Measurements from ENCODE around the gene TEX53.

TEX53 gene

DNA sequence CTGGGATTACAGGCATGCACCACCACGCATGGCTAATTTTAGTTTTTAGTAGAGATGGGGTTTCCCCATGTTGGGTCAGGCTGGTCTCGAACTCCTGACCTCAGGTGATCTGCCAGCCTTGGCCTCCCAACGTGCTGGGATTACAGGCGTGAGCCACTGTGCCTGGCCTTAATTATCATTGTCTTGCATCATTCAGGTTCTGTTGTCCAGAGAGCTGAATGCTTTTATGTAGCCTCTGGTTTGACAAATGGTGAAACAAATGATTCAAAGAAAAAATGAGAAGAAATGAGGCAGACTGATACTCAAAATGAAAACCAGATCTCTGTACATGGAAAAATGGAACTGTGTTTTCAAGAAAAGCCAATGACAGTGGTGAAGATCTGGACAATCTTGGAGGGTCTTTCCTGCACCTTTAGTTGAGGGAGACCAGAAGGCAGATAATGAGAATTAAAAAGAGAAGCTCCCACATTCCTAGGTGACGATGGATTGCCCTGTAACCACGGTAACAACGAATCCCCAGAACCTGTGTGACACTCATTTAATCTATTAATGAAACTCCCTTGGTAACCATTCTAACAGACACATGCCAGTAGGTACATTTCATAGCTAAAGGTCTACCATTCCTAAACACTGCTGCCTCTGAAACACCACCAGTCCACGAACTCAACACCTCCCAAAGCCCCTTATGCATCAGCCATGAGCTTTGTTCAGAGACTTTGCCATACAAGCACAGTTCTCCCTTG is 22.8 kb upstream of the TEX53 start:
- in situ Hi-C loops (cut with HindIII; ENCODE audit: low sequenced_read_pairs): no loop called here

DNA sequence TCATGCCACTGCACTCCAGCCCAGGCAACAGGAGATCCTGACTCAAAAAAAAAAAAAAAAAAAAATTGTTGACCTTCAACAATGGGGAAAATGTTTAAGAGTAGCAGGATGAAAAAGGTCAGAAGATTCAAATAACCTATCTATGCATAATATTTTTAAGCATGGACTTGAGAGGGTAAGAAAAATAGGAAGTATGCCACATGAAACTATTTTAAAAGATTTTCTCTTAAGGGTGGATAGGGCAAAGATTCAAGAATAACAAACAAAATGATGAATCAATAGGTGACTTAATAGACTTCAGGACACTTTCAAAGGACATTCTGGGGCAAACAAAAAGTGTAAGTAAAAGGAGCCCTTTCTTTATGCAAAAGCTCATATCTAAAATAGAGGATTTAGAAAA is 21.2 kb upstream of the TEX53 start:
- in situ Hi-C loops (cut with HindIII; ENCODE audit: low sequenced_read_pairs): no loop called here

DNA sequence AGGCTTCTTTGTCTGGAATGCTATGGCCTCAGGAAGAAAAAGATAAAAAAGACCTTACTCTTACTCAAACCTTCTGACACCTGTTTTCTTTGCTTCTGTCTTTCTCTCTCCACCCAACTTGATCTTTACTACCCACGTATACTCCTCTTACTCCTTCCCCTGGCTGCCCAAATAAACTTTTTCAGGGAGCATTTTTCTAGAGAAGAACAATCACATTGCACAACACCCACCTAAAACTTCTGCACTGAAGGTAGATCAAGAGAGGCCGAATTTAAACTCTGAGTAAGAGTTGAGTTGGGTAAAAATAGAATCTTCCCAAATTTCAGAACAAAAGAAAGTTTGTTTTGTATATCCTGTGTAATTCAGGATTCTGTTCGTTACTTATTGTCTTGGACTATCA is 20.5 kb upstream of the TEX53 start:
- in situ Hi-C loops (cut with HindIII; ENCODE audit: low sequenced_read_pairs): no loop called here

DNA sequence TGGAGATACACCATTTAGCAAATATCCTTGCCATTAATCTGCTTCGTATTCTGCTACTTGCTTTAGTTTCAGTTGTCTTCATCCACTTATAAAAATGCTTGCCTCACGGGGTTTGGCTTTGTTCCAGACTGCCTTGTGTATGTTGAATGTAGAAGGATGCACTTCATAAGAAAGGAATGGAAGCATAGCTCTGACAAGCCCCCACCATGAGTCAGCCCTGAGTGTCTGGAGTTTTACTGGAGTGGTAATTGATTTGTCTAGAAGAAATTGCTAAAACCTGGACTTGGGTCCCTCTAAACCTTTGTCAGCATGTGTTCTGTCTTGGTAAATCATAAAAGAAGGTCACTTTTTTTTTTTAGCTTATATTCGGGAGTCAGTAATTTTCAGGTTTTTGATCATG is 19.8 kb upstream of the TEX53 start:
- in situ Hi-C loops (cut with HindIII; ENCODE audit: low sequenced_read_pairs): no loop called here

DNA sequence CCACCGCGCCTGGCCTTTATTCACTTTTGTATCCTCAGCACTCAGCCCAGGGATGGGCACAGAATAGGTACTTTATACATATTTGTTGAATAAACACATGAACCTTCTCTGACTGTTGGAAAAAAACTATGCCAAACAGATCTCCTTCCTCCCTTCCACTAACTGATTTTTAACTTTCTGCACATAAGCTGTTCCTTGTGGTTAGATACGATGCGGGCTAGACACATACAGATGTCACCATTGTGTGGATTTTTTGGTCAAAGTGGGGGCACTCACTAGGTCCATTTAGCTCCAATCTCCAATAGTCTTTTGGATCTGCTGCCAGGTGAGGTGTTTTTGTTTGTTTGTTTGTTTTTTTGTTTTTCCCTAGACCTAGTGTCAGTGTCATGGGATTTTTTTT is 19.3 kb upstream of the TEX53 start:
- in situ Hi-C loops (cut with HindIII; ENCODE audit: low sequenced_read_pairs): no loop called here

DNA sequence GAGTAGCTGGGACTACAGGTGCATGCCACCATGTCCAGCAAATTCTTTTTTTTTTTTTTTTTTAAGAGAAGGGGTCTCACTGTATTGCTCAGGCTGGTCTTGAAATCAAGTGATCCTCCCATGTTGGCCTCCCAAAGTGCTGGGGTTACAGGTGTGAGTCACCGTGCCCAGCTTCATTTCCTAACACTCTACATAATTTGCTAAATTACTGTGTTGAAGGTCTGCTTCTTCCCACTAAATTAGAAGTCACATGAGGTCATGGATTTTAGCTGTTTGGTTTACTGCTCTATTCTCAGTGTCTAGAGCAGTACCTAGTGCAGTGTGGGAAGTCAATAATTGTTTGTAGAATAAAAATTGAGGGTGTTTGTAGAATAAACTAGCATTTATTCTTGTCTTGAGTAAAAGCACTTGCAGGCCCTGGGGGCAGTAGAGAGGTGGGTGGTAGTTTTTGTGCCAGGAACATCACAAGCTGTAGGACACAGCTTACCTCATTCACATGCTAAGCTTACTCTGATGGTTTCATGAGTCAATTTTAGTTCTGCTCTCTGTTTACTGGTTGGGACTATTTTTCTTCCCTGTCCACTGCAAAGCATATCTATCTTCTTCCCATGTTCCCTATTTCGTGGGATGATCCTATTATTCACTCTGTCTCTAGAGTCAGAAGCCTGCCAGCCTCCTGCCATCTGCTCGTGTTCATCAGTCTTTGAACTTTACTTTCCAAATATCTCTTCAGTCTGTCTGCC is 17.4 kb upstream of the TEX53 start:
- in situ Hi-C loops (cut with HindIII; ENCODE audit: low sequenced_read_pairs): no loop called here

DNA sequence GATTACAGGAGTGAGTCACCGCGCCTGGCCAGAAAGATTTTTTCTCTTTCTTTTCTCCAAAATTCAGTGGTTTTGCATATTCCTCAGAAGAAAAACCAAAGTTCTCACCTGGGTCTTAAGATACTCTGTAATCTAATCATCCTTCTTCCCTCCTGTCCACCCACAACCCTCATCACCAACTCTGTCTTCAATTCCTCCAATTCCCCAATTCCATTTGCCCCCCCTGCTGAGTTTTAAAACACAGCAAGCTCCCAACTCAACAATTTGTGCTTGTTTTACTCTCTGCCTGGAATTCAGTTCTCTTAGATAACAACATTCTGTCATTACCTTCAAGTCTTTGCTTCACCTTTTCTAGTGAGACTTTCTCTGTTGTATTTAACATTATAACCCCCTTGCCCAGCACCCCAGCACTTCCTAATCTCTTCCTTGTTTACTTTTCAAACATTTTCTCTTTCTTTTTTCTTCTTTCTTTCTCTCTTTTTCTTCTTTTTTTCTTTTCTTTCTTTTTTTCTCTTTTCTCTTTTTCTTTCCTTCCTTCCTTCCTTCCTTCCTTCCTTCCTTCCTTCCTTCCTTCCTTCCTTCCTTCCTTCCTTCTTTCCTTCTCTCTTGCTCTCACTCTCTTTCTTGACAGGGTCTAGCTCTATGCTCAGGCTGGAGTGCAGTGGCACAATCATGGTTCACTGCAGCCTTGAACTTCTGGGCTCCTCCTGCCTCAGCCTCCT is 16.6 kb upstream of the TEX53 start:
- in situ Hi-C loops (cut with HindIII; ENCODE audit: low sequenced_read_pairs): no loop called here

DNA sequence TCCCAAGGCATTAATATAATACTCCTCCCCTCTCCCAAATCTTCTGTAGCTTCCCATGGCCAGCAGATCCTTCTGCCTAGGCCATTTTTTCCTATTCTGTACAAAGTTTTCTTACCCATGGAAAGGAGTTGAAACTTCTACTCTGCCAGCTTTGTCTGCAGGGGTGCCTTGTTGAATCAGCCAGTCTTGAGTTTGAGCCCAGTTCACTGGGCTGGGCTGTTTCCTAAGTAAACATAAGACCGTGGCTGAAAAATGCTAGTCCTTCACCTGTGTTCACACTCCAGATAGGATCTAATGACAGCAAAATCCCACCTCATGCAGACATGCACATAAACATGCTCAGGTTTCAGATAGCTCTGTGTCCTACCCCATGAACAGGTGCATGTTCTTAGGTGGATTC is 14.0 kb upstream of the TEX53 start:
- in situ Hi-C loops (cut with HindIII; ENCODE audit: low sequenced_read_pairs): no loop called here

DNA sequence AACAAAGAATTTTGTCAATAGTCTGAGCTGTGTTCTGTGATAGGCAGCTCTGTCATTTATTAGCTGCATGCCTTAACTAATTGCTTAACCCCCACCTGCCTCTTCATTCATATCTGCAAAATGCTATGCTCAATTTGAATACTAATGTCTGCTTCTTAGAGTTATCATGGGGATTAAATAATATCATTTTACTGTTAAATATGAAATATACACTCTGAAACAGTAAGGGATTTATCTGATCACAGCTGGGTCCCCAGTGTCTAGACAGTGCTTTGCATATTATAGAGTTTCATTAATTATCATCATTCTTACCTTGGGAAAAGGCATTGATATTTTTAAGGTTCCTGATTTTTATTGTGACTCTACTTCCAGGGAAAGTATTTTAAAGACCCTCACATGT is 12.4 kb upstream of the TEX53 start:
- in situ Hi-C loops (cut with HindIII; ENCODE audit: low sequenced_read_pairs): no loop called here

DNA sequence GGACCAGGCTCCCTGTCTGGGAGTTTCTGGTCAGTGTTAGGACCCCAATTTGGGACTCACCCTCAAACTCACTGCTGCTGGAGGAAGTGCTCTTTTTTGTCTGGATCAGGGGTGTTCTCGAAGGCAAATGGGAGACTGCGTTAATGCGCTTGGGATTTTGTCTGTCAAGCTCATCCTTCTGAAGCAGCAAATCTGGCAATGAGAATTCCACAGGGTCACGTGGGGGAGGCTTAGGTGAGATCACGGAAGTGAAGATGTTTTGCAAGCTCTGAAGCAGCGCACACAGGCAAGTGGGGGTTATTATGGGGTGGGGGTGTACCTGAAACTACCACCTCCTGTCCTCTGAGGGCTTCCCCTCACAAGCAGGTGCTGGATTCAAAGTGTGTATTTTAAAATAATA is 10.5 kb upstream of the TEX53 start:
- in situ Hi-C loops (cut with HindIII; ENCODE audit: low sequenced_read_pairs): no loop called here

DNA sequence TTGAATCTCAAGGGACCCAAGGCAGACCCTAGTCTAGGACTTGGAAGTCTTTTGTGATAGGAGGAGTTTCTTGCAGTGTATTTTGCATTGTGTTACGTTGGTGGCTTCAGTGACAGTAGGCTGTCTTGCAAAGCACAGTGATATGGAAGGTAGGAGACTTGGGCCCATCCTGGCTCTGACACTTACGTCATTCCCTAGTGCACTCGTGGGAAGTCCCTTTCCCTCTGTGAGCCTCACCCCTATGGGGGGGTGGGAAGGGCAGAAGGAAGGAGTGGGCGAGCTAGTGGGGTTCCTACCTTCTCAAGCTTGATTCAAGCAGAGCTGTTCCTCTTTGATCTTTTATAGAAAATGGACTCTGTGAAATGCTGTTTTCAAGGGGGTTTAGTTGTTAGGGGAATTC is 9.2 kb upstream of the TEX53 start:
- in situ Hi-C loops (cut with HindIII; ENCODE audit: low sequenced_read_pairs): no loop called here

DNA sequence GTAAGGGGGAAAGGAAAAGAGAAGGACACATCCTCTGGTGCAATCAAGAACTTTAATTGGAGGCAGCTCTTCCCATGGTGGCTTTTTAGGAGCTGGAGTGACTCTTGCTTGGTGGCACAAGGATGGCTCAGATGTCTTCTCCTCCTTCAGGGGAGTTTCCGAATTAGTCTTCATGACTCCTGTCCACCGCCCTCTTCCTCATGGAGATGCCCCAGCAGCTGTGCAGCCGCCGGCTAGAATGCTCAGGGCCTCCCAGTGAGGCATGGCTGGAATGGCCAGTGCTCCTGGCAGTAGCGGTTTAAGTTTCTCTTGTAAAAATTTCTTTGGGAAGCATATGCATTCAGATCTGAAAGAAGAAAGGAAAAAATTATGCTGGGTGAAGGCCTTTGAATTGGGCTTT is 8.8 kb upstream of the TEX53 start:
- in situ Hi-C loops (cut with HindIII; ENCODE audit: low sequenced_read_pairs): no loop called here

DNA sequence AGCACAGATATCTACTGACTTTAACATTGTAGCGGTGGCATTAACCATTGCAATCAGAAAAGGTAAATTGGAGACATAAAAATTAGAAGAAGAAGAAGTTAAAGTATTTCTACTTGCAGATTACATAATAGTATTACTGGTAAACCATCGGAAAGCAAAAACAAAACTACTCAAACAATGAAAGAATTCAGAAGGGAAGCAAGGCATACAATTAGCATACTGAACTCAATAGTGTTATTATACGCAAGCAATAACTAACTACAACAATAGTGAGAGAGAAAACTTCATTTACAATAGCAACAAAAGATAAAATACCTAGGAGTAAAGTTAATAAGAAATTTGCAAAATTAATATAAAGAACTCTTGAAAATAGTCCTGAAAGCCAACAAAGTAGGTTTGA is 6.6 kb upstream of the TEX53 start:
- in situ Hi-C loops (cut with HindIII; ENCODE audit: low sequenced_read_pairs): no loop called here

DNA sequence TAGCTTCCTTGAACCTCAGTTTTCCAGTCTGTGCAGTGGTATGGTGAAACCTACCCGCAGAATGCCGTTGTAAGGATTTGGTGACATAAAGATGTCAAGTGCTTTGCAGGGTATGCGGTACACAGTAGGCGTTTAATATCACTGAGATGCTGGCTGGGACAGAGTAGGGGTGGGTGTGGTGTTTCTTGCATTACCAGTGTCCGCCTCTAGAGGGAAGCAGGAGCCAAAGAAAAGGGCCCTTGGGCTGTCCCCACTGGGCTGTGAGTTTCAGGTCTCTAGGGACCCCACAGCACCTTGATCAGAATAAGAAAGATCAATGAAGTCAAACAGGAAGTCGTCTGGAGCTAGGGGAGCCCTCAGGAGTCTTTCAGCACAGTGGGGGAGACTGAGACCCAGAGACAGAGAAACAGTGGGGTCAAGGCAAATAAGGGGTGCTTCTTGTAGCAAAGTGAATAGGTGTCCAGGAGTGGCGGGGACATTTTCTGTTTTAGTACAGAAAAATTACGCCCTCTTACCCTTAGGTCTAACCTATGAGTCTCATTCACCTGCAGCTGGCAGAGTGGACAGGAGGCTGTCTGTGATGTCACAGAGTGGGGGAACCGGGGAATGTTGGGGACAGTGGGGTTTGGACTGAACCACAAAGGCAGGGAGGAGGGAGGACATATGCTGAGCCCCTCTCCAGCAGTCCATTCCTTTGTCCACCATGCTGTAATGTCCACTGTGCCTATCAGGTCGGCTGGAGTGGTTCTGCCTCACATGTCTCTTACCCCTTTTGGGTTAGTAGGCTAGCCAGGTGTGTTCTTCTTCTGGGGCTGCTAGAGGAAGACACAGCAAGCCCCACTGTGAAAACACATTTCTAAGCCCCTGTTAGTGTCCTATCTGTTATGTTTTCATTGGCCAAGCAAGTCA is 4.7 kb upstream of the TEX53 start:
- in situ Hi-C loops (cut with HindIII; ENCODE audit: low sequenced_read_pairs): no loop called here

DNA sequence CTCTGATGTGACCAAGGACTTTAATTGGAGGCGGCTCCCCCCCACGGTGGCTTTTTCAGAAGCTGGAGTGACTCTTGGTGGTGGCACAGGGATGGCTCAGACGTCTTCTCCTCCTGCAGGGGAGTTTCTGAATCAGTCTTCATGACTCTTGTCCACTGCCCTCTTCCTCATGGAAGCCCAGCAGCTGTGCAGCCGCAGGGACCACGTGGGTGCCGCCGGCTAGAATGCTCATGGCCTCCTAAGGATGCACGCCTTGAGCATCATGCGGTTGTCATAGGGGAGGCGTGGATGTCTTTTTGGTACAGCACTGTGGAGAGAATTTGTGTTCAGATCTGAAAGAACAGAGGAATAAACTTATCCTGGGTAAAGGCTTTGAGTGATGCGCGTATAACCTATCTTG is 1.3 kb downstream of the TEX53 start:
- in situ Hi-C loops (cut with HindIII; ENCODE audit: low sequenced_read_pairs): no loop called here

DNA sequence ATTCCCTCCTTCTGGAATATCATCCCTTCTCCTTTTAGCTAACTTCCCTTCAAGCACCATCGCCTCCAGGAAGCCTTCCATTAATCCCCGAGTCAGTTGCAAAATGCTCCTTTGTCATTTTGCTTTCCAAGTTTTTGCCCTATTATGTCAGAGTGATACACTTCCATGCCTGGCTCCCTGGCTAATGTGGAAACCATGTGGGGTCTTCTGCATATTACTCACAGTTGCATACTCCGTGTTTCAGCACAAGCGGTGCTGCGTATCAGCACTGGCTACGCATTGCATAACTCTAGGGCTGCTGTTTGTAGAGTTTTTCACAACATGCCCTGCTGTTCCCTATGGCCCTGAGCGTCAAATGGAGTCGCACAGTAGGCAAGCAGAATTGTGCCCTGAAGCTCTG is 1.9 kb downstream of the TEX53 start:
- in situ Hi-C loops (cut with HindIII; ENCODE audit: low sequenced_read_pairs): no loop called here

DNA sequence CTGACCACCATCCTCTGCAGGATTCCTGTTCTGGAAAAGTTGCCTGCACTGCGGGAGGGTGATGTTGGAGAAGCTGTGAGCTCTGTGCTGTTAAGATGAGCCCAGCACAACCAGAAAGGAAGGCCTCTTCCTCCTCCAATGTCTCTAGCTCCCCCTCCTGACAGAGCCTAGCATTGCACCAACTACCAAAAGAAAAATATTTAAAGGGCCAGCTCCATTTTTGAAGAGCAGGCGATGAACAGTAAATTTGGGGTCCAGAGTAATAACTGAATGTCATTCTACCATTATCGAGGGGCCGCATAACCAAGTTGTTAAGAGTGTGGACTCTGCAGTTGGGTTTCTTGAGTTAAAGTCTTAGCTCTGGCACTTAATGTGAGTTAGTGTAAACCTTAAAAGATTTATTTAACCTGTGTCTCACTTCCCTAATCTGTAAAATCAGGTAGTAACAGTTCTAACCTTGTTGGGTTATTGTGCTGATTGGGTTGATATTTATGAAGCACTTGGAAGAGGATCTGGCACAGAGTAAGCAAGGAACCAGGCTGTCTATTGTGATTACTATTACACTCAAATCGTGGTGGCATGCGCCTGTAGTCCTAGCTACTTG is 3.9 kb downstream of the TEX53 start:
- in situ Hi-C loops (cut with HindIII; ENCODE audit: low sequenced_read_pairs): no loop called here

DNA sequence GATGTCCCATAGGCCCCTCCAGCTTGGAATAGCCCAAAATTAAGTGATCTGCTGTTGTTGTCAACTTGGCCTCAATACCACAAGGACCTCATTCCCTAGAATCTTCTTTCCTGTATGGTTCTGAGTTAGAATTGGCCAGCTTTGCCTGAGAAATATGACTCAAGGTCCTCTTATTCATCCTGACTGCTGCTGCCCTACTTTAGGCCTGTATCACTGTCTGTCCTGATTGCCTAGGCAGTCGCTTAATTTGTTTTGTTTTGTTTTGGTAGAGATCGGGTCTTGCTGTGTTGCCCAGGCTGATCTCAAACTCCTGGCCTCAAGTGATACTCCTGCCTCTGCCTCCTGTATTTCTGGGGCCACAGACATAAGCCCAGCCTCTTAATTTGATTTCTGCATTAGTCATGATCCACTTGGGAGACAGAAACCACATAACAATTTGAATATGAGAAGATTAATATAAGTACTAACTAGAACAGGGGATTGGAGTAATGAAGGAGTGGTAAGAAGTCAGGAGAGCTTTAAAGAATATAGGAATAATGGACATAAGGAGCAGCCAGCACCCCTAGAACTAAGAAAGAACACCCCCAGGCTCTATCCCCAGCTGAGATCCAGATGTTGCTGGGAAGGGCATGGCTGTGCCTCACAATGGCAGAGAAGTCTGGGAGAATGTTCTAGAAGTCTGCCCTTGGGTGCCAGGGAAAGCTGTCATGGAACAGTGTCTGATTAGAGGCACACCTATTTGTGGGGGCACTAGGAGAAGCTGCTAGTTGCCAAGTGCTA is 4.6 kb downstream of the TEX53 start:
- in situ Hi-C loops (cut with HindIII; ENCODE audit: low sequenced_read_pairs): no loop called here

DNA sequence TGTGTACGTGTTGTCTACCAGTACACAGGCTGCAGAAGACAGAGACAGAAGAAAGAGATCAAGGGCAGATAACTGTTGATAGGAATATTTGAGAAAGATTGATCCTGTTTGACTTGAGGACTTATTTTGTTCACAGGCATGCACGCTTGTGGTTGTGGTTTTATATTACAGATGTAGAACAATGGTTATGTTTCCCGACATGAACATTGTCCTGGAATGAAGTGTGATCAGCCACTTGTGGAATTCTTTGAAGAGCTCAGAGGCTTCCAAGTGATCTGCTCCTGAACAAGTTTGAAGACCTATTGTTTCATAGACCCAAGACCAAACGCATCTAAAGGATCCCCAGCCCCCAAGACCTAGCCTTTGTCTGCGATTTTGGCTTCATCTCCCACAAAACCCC is 13.7 kb downstream of the TEX53 start:
- in situ Hi-C loops (cut with HindIII; ENCODE audit: low sequenced_read_pairs): no loop called here

DNA sequence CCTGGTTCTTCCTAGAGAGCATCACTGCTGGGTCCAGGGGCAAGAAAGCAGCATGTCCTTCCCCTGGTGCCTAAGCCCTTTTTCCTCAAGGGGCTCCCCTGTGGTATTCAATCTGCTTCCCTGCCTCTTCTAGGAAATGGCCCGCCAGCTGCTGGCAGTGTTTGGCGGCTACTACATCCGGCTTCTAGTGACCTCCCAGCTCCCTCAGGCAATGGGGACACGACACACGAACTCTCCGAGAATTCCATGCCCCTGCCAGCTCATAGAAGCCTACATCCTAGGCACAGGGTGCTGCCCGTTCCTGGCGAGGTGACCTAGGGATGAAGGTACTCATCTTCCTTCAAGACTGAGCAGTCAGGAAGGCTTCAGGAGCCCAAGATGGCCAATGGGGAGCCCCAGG is 14.6 kb downstream of the TEX53 start:
- in situ Hi-C loops (cut with HindIII; ENCODE audit: low sequenced_read_pairs): no loop called here
